Measurements from ENCODE around the gene SART3. TPM values are rescaled to one million over a fixed set of nuclear protein-coding genes. Genes with fewer than 3 reads are reported as not detected.
"Not testable (repeated sequence)": the region's sequence is repeated elsewhere in the genome, so short reads cannot be mapped to it uniquely, and the experiment has no call there.

The SART3 gene
- total RNA-seq, 1 experiment from 2014 or later, result 66.3 TPM

DNA sequence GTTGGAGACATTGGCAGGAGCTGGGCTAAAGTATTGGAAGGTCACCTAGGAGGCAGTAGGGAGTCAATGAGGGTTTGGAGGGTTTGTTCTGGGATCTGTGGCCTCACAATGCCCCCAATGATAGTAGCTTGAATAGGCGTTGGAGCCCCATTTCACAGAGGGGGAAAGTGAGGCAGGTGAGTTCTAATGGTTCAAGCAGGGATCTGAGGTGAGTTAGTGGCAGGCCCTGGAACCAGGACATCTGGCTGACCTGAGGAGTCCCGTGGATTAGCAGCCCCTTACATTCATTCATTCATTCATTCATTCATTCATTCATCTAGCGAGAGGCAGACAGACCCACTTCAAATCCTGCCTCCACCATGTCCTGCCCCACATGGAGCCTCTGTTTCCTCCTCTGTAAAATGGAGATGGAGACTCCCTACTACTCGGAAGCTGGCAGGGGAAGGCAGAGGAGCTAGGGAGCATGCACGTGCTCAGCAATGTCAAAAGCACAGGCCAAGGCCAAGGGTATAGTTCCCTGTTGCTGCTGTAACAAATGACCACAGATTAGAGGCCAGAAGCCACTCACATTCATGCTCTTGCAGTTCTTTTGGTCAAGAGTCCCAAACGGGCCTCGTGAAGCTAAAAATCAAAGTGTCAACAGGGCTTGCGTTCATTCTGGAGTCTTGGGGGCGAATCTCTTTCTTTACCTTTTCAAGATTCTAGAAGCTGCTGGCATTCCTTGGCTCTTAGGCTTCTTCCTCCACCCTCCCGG is 39.2 kb upstream of the SART3 start:
- no peak for DNase-seq (ENCODE audit: low read depth, low spot score)
- in situ Hi-C loops (cut with HindIII; ENCODE audit: low pct_unique_long_range_greater_than_20kb, low sequenced_read_pairs), result no loop called here

DNA sequence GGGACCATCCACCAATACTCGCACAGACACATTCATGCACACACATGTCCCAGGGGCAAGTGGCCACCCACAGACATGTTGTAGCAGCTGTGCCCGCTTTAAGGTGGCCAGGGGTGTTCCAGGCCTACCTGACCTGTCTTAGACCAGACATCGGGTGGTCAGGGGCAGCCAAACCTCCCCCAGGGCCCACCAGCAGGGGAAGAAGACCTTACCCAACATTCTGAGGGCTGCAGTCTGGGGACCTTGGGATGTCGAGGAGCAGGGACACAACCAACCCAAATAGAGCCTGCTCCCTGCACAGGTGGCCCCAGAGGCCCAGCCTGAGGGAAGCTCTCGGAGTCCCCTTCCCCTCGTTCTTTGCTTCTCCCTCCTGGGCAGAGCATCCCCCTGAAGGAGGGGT is 38.6 kb upstream of the SART3 start:
- no peak for DNase-seq (ENCODE audit: low read depth, low spot score)

DNA sequence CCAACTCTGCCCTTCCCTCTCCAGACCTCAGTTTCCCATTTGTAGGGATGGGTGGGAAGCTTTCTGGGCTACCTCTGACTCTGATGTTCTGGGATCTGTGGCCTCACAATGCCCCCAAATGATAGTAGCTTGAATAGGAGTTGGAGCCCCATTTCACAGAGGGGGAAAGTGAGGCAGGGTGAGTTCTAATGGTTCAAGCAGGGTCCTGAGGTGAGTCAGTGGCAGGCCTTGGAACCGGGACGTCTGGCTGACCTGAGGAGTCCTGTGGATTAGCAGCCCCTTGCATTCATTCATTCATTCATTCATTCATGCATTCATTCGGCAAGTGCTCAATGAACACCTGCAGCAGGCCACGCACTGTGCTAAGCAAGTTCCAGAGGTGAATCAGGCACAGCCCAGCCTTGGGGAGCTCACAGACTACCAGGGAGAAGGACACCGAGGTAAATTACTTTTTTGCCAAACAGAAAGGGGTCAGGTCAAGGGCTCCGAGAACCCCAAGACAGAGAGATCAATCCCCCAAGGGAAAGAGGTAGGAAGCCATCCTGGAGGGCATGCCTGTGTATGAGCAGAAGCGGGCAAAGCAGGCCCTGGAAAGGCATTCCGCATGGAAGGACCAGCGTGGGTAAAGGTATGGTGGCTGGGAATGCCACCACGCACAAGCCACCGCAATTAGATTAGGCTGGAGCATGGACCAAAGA is 37.7 kb upstream of the SART3 start:
- in situ Hi-C loops (cut with HindIII; ENCODE audit: low pct_unique_long_range_greater_than_20kb, low sequenced_read_pairs), result no loop called here

More for the DNA sequence above, 38.6 kb upstream of the SART3 start:
- in situ Hi-C loops (cut with HindIII; ENCODE audit: low pct_unique_long_range_greater_than_20kb, low sequenced_read_pairs), result no loop called here

DNA sequence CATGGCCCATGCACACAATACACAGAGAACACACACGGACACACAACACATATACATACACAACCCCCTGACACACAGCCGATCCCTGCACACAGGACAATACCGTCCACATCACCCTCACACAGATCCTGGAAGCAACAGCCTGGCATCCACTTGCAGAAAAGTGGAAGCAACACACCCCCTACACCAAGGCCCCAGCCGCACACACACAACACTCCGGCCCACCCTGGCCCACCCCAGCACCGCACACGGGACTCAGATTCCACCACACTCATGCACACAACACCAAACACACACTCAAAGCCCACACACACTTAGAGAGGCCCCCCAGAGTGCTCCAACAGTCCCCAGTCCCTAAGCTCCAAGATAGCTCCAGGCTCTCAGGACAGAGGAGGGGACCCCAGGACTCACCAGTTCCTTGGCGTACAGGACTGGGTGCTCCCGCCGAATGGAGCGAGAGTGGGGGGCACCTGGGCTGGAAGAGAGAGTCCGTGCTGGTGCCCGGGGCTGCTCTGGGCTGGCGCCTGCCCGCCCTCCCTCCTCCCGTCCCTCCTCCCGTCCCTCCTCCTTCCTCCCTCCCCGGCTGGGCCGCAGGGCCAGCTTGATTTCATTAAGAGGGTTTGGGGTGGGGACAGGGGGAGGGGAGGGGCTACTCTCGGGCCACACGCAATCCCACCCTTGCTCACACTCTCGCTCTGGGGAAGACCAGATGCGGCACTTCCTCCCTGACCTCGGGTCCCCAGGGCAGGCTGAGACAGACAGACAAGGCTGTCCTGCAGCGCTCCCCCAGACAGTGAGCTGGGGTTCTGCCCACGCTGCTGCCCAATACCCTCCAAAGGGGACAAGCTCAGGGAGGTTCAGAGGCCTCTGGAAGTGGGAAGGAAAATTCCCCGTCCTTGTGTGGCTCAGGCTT is 36.8 kb upstream of the SART3 start, which contains the start of gene TMEM119:
Gene TMEM119, minus strand, starts transcription at position 526 of the 913 bp plus-strand sequence. CDS start 5,701 bp downstream, outside the sequence.
- in situ Hi-C loops (cut with HindIII; ENCODE audit: low pct_unique_long_range_greater_than_20kb, low sequenced_read_pairs), result no loop called here

More for the DNA sequence above, 37.7 kb upstream of the SART3 start:
- DNase-seq (ENCODE audit: low read depth, low spot score), result no peak

DNA sequence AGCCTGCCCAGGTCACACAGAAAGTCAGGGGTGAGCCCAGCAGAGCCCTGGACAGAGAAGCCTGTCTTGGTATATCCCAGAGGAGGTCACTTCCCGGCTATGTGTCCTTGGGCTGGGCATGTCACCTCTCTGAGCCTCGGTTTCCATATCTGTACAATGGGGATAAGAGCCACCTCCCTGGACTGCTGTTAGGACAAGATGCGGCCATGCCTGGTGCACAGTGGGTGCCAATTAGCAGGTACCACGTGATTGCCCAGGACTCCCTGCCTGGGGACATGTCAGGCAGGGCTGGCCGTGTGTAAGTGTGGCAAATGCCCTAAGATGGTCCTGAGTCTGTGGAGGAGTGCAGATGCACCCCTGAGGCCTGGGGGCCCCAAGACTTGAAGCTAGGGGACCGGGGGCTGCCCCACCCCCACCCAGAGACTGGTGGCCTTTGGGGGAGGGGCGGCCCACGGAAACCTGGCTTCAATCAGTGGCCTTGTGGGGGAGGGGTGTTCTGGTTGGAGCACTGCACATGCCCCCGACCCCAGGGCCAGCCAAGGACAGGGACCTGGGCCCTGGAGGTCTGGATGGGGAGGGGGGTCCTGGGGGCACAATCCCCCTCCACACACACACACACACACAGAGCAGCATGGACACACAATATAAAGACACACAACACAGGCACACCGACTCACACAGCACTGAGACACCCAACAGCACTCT is 36.0 kb upstream of the SART3 start:
- DNase-seq (ENCODE audit: low read depth, low spot score), result no peak
- in situ Hi-C loops (cut with HindIII; ENCODE audit: low pct_unique_long_range_greater_than_20kb, low sequenced_read_pairs), result no loop called here

More for the DNA sequence above, 36.8 kb upstream of the SART3 start, which contains the start of gene TMEM119:
- DNase-seq (ENCODE audit: low read depth, low spot score), result no peak

DNA sequence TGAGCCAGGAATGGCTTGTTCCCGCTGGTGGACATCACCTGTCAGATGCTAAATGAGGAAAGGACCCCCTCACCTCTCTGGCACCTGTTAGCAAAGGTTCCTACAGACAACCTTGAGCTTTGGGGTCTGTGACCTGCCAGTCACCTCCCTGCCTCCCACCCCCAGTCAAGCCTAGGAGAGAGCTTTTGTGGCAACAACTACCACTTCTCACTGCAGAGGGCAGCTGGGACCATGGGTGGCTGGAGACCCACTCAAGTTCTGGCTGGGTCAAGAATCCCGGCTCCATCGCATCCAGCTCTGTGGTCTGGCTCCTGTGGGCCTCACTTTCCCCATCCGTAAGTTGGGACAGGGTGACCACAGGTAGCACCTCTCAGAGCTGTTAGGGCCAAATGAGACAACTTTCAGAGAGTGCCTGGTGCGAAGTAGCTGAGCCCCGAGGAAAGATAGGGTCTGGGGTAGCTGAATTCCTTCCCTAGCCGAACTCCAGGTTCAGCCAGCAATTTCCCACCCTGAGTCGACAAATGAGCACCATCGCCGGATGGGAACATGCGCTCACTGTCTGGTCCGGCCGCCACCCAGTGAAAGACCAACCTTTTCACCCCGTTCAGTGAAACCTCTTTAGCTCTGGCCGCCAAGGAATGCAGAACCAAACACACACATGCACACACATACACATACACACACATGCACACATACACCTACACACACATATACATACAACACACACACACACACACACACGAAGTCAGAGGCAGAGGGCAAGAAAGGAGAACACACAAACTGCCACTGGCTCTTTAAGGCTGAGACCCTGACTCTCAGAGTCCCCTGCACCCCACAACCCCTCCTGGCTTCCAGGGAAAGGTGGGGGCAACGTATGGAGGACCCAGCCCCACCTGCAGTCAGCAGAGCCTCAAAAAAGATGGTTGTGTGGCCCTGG is 35.0 kb upstream of the SART3 start:
- no peak for DNase-seq (ENCODE audit: low read depth, low spot score)
- in situ Hi-C loops (cut with HindIII; ENCODE audit: low pct_unique_long_range_greater_than_20kb, low sequenced_read_pairs), result no loop called here

DNA sequence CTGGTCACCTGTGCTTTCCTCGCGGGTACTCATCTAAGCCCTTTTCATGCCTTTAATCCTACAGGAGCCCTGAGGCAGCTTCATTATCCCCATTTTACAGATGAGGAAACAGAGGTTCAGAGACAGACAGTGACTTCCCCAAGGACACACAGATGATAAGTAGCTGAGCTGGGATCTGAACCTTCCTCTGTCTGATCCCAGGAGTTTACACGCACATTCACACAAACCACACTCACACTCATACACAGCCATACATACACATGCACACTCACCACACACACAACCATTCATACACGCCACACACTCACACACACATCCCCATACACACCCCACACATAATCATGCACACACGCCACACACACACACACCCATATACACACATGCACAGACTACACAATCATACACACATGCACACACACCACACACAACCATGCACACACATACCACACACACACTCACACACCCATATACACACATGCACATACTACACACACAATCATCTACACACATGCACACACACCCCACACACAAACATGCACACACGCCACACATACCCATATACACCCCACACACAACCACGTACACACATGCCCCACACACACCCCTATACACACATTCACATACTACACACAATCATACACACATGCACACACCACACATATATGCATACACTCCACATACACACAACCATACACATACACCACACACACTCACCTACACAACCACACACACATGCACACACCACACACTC is 34.2 kb upstream of the SART3 start:
- DNase-seq (ENCODE audit: low read depth, low spot score), result no peak
- in situ Hi-C loops (cut with HindIII; ENCODE audit: low pct_unique_long_range_greater_than_20kb, low sequenced_read_pairs), result no loop called here

DNA sequence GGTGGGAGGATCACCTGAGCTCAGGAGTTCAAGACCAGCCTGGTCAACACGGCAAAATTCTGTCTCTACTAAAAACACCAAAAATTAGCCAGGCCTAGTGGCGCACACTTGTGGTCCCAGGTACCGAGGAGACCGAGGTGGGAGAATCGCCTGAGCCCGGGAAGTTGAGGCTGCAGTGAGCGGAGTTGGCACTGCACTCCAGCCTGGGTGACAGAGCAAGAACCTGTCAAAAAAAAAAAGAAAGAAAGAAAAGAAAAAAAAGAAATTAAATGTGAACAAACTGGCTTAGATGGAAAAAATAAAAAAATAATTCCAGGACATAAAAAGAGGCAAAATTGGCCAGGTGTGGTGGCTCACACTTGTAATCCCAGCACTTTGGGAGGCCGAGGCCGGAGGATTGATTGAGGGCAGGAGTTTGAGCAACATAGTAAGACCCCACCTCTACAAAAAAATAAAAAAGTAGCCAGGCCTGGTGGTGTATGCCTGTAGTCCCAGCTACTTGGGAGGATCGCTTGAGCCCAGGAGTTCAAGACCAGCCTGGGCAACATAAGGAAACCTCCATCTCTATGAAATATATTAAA is 33.4 kb upstream of the SART3 start:
- DNase-seq (ENCODE audit: low read depth, low spot score), result no peak
- in situ Hi-C loops (cut with HindIII; ENCODE audit: low pct_unique_long_range_greater_than_20kb, low sequenced_read_pairs), result no loop called here

DNA sequence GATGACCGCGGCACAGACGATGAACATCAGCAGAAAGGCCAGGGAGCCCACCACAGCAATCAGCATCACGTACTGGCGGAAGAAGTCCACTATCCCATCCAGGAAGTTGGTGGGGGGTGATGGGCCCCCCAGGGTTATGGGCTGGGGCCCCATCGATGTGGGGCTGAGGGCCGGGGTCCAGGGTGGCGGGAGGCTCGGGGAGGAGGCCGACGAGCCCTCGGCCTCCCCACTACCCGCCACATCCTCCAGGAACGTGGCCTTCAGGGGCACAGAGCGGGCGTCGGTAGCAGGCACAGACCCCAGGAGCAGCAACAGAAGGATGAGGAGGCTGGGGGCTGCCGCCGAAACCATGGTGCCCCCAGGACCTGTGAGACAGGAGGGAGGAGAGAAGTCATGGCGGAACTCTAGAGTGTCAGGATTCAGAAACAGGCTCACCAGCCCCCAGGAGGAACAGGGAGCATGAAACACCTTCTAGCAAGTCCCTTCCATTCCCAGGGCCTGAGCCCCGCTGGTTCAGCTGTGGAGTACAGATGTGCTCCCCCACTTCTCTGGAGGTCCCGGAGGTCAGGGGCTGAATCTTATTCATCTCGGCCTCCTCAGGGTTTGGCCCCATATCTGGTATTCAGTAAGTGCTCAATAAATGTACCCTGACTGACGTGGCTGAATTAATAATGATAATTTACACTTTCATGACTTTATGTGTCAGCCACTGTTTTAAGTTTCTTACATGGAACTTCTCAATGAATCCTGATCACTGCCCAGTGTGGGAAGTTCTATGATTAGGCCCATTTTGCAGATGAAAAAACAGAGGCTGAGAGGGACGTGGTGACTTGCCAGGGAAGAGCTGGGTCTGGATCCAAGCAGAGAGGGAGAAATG is 31.3 kb upstream of the SART3 start:
- DNase-seq (ENCODE audit: low read depth, low spot score), result no peak
- in situ Hi-C loops (cut with HindIII; ENCODE audit: low pct_unique_long_range_greater_than_20kb, low sequenced_read_pairs), result no loop called here

DNA sequence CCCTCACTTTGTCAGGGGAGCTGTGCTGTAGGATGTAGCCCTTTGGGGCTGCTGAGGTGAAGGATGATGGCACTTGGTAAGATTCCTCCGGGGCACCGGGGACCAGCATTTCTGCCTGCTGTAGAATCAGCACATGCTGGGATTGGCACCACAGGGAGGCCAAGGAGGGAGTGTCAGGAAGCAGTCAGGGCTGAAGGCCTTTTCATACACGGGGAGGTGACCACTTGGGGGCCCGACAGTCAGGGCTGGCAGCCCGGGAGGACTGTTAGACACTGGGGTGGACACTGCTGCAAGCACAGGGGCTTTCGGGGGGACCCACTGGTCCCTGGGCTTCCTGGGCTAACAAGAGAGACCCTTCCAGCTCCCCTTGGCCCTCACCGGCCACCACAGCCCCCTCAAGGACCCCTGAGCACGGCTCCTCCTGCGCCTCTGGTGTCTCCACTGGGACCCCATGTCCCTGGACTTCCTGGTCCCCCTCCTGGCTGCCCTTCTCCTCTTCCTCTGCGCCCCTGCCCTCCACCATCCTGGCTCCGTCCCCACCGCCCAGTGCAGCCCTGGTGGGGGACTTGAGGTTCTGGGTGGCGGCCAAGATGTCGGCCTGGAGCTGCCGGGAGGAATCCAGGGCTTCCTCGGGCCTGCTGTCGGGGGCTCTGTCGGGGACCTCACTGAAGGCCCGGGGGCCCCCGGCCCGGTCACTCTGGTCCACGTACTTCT is 30.5 kb upstream of the SART3 start:
- no peak for DNase-seq (ENCODE audit: low read depth, low spot score)
- in situ Hi-C loops (cut with HindIII; ENCODE audit: low pct_unique_long_range_greater_than_20kb, low sequenced_read_pairs), result no loop called here

DNA sequence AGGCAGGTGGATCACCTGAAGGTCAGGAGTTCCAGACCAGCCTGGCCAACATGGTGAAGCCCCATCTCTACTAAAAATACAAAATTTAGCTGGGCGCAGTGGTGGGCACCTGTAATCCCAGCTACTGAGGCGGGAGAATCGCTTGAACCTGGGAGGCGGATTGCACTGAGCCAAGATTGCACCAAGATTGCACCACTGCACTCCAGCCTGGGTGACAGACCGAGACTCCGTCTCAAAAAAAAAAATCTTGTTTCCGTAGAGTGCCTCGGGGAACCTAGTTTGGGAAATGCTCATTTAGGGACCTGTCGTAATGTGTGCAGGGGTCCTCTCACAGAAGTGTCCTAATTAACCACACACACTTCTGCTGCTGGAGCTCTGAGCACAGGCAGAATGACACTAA is 29.5 kb upstream of the SART3 start:
- in situ Hi-C loops (cut with HindIII; ENCODE audit: low pct_unique_long_range_greater_than_20kb, low sequenced_read_pairs); DNase-seq (ENCODE audit: low read depth, low spot score): not testable (repeated sequence)

DNA sequence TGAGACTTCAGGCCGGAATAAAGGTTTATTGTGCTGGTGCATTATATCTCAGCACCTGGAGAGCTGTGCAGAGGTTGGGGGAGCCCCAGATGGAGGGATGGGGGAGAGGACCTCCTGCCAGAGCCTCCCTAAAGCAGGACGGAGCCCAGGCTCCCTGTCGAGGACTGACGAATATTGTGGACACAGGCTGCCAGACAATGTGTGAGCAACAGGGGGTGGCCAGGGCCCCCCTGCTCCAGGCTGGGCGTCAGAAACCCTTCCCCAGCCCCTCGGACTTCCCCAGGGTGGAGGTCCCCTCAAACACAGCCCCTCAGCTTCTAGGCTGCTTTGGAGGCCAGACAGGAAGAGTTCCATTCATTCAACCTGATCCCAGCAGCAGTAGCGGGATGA is 28.9 kb upstream of the SART3 start:
- DNase-seq (ENCODE audit: low read depth, low spot score), result no peak
- in situ Hi-C loops (cut with HindIII; ENCODE audit: low pct_unique_long_range_greater_than_20kb, low sequenced_read_pairs), result no loop called here

DNA sequence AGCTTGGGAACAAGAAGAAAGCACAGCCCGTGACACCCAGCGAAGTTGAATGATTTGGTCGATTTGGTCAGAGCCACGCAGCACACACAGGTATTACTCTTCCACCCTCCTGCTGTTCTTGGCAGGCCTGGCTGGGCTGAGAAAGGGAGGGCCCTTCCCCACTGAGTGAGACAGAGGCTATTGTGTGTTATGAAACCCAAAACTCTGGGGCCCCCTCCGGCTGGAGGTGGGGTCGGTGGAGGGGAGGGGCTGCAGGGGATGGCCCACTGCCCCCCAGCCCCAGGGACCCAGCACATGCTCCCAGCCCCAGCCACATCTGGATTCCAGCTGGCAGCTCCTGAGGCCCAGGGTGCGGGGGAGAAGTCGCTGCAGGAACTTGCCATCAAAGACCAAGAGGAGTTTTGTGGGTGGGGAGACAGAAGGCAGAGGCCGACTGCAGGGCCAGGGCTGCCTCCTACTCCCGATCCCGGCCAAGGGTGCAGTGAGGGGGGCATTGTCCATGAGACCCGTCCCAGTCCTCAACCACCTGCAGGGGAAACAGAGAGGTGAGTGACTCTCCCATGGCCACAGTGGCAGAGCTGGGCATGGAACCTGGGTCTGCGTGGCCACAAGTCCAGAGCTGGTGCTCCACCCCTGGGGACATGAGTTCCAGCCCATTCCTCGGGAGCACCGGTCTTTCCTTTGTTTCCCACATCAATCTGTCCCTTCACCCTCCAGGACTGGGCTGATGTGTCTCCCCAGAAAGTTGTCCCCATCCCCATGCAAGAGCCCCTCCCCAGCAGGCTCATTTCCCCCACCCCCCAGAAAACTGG is 28.3 kb upstream of the SART3 start:
- DNase-seq (ENCODE audit: low read depth, low spot score), result no peak
- in situ Hi-C loops (cut with HindIII; ENCODE audit: low pct_unique_long_range_greater_than_20kb, low sequenced_read_pairs), result no loop called here

Data from SK-MEL-5 (cell line).